Mammary epithelial cell (primary cell): Measurements from ENCODE around the gene HIPK4.

Experiments
- CTCF ChIP-seq, 2 donors: IDR thresholded peaks in 1 of 2; conservative IDR thresholded peaks in 1 of 2; 2 replicates each; pipeline ENCODE4 v1.5.1; 2011 to 2012; ENCODE audit warnings: inconsistent platforms in 2 of 2, low read length in 2 of 2, mild to moderate bottlenecking in 2 of 2, control low read depth in 1 of 2, low read depth in 1 of 2; ENCODE audit not compliant: insufficient read depth in 1 of 2; ENCODE audit errors: extremely low read depth in 1 of 2
- EZH2 ChIP-seq: IDR thresholded peaks from 2 replicates; pipeline ENCODE4 v1.6.1; 2012; ENCODE audit warnings: low read length, inconsistent platforms, borderline replicate concordance

- TF ChIP-seq CTCF (conservative IDR thresholded peaks at IDR 0.05 in 1 of 2, IDR thresholded peaks at IDR 0.05 in 1 of 2; ENCODE audit: extremely low read depth in 1 of 2, insufficient read depth in 1 of 2, low read depth in 1 of 2, low read length in 2 of 2) (no peak), EZH2 (no peak)
These were observed 10.4 kb downstream of the HIPK4 start for GRCh38 chr19:40379446-40380198.
